Measurements from ENCODE around the gene NCOA7. TPM values are rescaled to one million over a fixed set of nuclear protein-coding genes. Genes with fewer than 3 reads are reported as not detected.
A peak's percentile ranks its signal among the peaks of the same experiment; 100 is the strongest.

NCOA7 gene
- total and polyA plus RNA-seq, 9 of the 15 experiments (the other 6 are each of a cell fraction or from before 2014, with no cell fraction given): 5.8 to 14.6 (median 9.3) TPM

DNA sequence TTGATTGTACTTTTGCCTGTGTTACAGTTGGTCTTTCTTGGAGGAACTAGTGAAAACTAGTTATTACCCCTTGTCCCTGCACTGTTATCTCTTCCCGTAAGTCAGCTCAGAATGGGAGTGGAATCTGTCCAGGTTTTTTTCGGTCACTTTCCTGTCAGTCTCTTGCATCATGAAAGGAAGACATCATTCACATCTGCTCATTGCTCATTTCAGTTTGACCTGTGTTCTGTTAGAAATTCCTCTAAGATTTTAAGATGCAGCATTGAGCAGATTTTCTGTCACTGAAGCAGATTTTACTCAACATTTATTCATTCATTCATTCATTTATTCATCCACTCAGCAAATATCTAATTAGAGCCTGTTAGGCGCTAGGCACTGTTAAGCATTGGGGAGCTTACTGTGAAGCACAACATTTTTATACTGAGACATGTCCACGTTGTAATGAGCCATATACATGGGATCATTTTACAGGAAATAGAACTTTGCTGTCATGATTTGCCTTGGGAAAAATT, 132.7 kb downstream of the NCOA7 start (continued):
- TF ChIP-seq ZKSCAN8 (CRISPR knock-in tag; IDR thresholded peaks at IDR 0.05) (peak; percentile 56), MCM3 (IDR thresholded peaks at IDR 0.05) (no peak), ZNF3 (CRISPR knock-in tag; IDR thresholded peaks at IDR 0.05) (no peak), SRSF1 (IDR thresholded peaks at IDR 0.05; ENCODE audit: low read depth, low read length) (no peak), MAFK (IDR thresholded peaks at IDR 0.05; ENCODE audit: low read length) (peak; percentile 53; the same call in 1 of the 2 replicates), NFE2L1 (tag; IDR thresholded peaks at IDR 0.05; ENCODE audit: borderline replicate concordance, low read depth) (no peak), FIP1L1 (IDR thresholded peaks at IDR 0.05; ENCODE audit: low read depth, low read length, poor library complexity, severe bottlenecking) (no peak), HNRNPLL (IDR thresholded peaks at IDR 0.05; ENCODE audit: low read depth, low read length, poor library complexity, severe bottlenecking) (no peak), C11orf30 (IDR thresholded peaks at IDR 0.05; ENCODE audit: low read depth) (peak; percentile 93), RBM39 (optimal IDR thresholded peaks at IDR 0.05; ENCODE audit: low read depth, low read length) (no peak), HDAC2 (IDR thresholded peaks at IDR 0.05) (no peak), ZNF780A (CRISPR knock-in tag; IDR thresholded peaks at IDR 0.05) (no peak), SAFB2 (IDR thresholded peaks at IDR 0.05; ENCODE audit: borderline replicate concordance, low read depth, low read length, severe bottlenecking) (no peak), FOXA3 (CRISPR knock-in tag; conservative IDR thresholded peaks at IDR 0.05 in 1 of 2, IDR thresholded peaks at IDR 0.05 in 1 of 2) (no peak)
- TF ChIP-seq, protein P1, sequence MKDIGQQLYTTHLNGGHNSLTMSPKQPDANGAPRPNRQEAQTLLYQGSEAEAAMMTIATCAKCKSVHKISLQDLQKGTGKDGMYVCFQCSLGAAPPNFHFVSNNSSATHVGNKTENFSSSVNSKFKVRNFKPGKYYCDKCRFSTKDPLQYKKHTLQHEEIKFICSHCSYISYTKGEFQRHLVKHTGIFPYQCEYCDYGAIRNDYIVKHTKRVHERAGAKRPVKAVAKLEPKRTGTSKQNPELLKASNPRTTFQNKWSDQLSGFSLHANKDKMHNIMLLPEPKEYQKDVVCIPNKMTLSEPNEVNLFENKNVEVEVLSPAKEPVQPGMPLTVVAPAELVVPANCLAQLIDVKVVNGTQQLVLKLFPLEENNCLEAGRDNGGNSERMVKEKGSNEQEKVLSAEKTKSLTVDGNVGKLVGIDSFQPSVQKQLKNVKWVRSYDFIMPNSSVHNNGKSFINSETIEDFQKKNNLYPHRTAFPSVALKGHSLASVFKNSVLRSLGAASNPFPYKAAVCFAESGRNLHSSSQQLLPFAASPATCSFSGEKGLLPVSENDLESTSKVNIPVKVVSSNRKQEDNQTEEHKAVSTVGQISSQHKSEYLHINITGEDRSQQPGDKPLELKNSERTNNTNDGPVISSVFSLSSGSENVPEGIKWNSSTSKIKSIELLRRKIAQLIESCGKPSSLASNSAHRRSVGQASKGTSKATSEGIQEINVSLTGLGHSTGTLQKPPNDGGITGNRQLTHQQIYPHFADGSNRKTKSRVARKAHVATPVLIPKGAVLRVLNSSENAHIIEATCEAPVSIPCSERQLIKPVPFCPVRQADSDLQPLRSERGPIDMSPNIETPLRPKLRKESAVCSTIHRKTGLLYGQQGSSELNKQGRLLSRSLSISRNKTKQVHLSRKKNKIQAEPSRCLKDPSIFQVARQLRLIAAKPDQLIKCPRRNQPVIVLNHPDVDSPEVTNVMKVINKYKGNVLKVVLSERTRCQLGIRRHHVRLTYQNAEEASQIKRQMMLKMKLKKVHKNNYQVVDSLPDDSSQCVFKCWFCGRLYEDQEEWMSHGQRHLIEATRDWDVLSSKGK (CRISPR knock-in tag; IDR thresholded peaks at IDR 0.05): no peak
- TF ChIP-seq, protein P2, sequence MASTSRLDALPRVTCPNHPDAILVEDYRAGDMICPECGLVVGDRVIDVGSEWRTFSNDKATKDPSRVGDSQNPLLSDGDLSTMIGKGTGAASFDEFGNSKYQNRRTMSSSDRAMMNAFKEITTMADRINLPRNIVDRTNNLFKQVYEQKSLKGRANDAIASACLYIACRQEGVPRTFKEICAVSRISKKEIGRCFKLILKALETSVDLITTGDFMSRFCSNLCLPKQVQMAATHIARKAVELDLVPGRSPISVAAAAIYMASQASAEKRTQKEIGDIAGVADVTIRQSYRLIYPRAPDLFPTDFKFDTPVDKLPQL (IDR thresholded peaks at IDR 0.05; ENCODE audit: extremely low read depth, insufficient read length): no peak
- TF ChIP-seq, protein P3, sequence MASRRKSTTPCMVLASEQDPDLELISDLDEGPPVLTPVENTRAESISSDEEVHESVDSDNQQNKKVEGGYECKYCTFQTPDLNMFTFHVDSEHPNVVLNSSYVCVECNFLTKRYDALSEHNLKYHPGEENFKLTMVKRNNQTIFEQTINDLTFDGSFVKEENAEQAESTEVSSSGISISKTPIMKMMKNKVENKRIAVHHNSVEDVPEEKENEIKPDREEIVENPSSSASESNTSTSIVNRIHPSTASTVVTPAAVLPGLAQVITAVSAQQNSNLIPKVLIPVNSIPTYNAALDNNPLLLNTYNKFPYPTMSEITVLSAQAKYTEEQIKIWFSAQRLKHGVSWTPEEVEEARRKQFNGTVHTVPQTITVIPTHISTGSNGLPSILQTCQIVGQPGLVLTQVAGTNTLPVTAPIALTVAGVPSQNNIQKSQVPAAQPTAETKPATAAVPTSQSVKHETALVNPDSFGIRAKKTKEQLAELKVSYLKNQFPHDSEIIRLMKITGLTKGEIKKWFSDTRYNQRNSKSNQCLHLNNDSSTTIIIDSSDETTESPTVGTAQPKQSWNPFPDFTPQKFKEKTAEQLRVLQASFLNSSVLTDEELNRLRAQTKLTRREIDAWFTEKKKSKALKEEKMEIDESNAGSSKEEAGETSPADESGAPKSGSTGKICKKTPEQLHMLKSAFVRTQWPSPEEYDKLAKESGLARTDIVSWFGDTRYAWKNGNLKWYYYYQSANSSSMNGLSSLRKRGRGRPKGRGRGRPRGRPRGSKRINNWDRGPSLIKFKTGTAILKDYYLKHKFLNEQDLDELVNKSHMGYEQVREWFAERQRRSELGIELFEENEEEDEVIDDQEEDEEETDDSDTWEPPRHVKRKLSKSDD (conservative IDR thresholded peaks at IDR 0.05; ENCODE audit: low read length): no peak
- TF ChIP-seq, protein P4, sequence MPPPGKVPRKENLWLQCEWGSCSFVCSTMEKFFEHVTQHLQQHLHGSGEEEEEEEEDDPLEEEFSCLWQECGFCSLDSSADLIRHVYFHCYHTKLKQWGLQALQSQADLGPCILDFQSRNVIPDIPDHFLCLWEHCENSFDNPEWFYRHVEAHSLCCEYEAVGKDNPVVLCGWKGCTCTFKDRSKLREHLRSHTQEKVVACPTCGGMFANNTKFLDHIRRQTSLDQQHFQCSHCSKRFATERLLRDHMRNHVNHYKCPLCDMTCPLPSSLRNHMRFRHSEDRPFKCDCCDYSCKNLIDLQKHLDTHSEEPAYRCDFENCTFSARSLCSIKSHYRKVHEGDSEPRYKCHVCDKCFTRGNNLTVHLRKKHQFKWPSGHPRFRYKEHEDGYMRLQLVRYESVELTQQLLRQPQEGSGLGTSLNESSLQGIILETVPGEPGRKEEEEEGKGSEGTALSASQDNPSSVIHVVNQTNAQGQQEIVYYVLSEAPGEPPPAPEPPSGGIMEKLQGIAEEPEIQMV (tag; conservative IDR thresholded peaks at IDR 0.05; ENCODE audit: low read depth): peak; percentile 29; the same call in 1 of the 2 replicates
- TF ChIP-seq, protein P5, sequence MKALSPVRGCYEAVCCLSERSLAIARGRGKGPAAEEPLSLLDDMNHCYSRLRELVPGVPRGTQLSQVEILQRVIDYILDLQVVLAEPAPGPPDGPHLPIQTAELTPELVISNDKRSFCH (CRISPR knock-in tag; IDR thresholded peaks at IDR 0.05): no peak
- TF ChIP-seq, protein P5 (tag; IDR thresholded peaks at IDR 0.05): no peak
